Large intestine (tissue), 3 donors: ENCODE measurements around the gene LBP. TPM values are rescaled to one million over a fixed set of nuclear protein-coding genes. Genes with fewer than 3 reads are reported as not detected.
"Not testable (repeated sequence)": the region's sequence is repeated elsewhere in the genome, so short reads cannot be mapped to it uniquely, and the experiment has no call there.

Experiments
- DNase-seq, 2 donors: peaks; one replicate each; pipeline versions ENCODE4 v3.0.0 to v3.0.0-alpha.2; 2013
- H3K27ac ChIP-seq: one replicate; pipeline ENCODE4 v1.5.1; 2013; ENCODE audit warnings: low read length
- H3K27me3 ChIP-seq: 2 replicates; pipeline ENCODE4 v1.6.1; 2013; ENCODE audit warnings: low read length; ENCODE audit not compliant: control insufficient read depth, insufficient read depth
- H3K36me3 ChIP-seq: 2 replicates; pipeline ENCODE4 v1.6.1; 2013; ENCODE audit warnings: low read length; ENCODE audit not compliant: control insufficient read depth, insufficient read depth
- H3K4me1 ChIP-seq: one replicate; pipeline ENCODE4 v1.6.1; 2013; ENCODE audit warnings: low read length; ENCODE audit not compliant: control insufficient read depth, insufficient read depth
- H3K4me3 ChIP-seq: one replicate; pipeline ENCODE4 v1.5.1; 2013; ENCODE audit warnings: low read length
- H3K9me3 ChIP-seq: one replicate; pipeline ENCODE4 v1.6.1; 2013; ENCODE audit warnings: mild to moderate bottlenecking, low read depth, low read length, moderate library complexity; ENCODE audit not compliant: control insufficient read depth
- WGBS: methylation state at CpG from one replicate; pipeline ENCODE4 v1.1.5; 2013; ENCODE audit warnings: low lambda C conversion rate; ENCODE audit not compliant: insufficient coverage; 5-methylcytosine and 5-hydroxymethylcytosine counted together
- polyA plus RNA-seq: library from polyadenylated mRNA; unstranded; fragments of 120-200 nt; gene quantifications from one replicate; pipeline ENCODE4 v1.2.1, GENCODE V29; 2013

Gene LBP
- polyA plus RNA-seq, 1 donor, result 0.03 TPM

DNA sequence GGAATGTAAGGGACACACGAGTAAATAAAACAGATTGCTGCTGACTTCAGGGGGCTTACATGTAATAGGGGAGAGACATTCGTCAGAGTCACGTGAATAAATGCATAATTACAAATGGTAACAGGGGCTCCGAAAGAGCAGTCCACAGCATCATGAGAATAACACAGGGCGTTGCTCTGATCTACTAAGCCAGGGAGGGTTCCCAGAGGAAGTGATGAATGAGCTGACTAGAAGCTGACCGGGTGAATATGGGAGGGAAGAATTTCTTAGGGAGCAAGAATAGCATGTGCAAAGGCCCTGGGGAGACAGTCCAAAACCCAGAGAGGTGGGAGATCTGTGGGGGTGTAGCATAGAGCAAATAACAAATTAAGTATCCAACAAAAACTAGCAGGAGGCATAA, 39.9 kb upstream of the LBP start:
- 90% methylated on average over 2 of the region's 6 CpGs for WGBS
- Histone ChIP-seq H3K27me3 (peaks cover 16% of the 10 kb centered on the region), H3K9me3 (no peaks in the 10 kb centered on the region), H3K4me3 (no peak overlapping the region), H3K4me1 (no peaks in the 10 kb centered on the region), H3K36me3 (no peaks in the 10 kb centered on the region), H3K27ac (no peak overlapping the region)
- DNase-seq, result no peak

DNA sequence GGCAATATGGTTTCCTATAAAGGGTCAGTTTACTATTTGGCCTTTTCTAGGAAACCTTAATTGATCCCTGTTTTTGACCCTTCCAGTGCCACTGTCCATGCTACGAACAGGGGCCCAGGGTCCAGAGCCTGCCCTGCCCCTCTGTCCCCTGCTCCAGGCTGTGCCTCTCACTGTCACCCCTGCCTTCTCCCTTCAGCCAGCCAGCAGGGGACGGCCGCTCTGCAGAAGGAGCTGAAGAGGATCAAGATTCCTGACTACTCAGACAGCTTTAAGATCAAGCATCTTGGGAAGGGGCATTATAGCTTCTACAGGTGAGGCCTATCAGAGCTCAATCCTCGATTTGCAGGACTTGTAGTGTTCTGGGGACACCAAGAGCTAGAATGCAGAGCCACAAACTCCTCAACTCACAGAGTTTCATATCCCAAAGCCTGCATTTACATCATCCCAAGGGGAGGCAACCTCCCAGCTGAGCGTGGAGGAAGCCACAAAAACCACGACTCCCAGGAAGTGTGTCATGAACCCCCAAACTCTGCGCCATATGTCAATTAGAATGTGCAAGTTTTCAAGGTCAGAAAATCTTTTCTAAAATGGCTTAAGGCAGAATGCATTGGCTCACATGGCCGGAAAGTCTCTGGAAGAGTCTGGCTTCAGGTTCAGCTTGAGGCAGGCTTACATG, 38.8 kb upstream of the LBP start:
- Histone ChIP-seq H3K27ac (no peak overlapping the region), H3K36me3 (no peaks in the 10 kb centered on the region), H3K4me1 (no peaks in the 10 kb centered on the region), H3K4me3 (no peak overlapping the region), H3K27me3 (peaks cover 16% of the 10 kb centered on the region), H3K9me3 (no peaks in the 10 kb centered on the region)
- 100% methylated on average over 1 of the region's 8 CpGs for WGBS
- no peak for DNase-seq

DNA sequence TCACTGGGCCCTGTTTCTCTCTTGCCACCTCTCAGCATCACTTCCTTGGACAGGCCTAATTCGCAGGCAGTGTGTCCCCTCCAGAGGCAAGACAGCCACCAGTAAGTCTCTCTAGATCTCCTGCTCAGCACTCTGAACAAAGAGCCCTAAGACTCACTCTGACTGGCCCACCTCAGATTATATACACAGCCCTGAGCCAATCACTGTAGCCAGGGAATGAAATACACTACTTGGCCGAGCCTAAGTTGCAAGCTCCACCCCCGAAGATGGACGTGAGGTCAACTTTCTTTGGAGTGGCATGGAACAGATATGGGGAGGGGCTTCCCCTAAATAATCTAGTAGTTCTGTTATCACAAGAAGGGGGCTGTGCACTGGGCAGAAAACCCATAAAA, 38.2 kb upstream of the LBP start:
- no CpG with 5 or more reads among the region's 4 CpGs for WGBS
- H3K4me1 ChIP-seq, result no peaks in the 10 kb centered on the region
- no peak for DNase-seq
- no peaks in the 10 kb centered on the region for H3K9me3 ChIP-seq
- H3K4me3 ChIP-seq, result no peak overlapping the region
- peaks cover 13% of the 10 kb centered on the region for H3K27me3 ChIP-seq
- no peak overlapping the region for H3K27ac ChIP-seq
- no peaks in the 10 kb centered on the region for H3K36me3 ChIP-seq

DNA sequence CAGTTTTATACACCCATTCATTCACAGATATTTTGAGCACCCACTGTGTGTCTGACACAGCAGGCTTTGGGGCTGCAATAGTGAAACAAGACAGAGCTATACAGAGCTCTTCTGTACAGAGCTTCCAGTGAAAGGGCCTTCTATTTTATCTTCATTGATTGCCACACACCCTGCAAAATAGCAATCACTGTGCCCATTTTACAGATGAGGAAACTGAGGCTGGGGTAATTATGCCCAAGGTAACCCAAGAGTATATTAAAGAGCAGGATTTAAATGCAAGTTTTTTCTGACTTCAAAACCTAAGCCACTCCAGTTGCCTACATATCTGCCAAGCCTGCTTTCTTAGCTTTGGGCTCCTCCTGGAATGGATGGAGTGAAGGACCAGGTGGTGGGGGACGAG, 37.8 kb upstream of the LBP start:
- Histone ChIP-seq H3K36me3 (no peaks in the 10 kb centered on the region), H3K27ac (no peak overlapping the region), H3K4me3 (no peak overlapping the region), H3K27me3 (peaks cover 13% of the 10 kb centered on the region), H3K9me3 (no peaks in the 10 kb centered on the region), H3K4me1 (no peaks in the 10 kb centered on the region)
- no CpG with 5 or more reads among the region's 1 CpG for WGBS
- DNase-seq, result no peak

DNA sequence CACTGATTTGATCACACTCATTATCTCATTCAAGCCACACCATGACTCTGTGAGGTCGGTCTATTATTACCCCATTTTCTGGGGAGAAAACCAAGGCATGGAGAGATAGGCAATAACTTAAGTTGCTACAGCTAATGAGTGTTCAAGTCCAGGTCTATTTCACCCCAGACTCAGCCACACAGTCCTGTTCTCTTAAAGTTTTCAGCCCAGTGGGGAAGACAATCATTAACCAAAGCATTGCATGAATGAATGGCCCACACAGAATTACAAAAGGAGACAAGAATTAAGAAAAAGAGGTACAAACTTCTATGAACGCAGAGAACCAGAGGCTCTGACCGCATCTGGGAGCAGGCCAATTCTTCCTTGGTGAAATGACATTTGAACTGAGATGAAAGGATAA, 35.2 kb upstream of the LBP start:
- H3K27me3 ChIP-seq, result peaks cover 4% of the 10 kb centered on the region
- DNase-seq, result no peak
- H3K9me3 ChIP-seq, result no peaks in the 10 kb centered on the region
- no peak overlapping the region for H3K27ac ChIP-seq
- H3K4me3 ChIP-seq, result no peak overlapping the region
- H3K36me3 ChIP-seq, result no peaks in the 10 kb centered on the region
- no peaks in the 10 kb centered on the region for H3K4me1 ChIP-seq
- WGBS, result 83% methylated on average over 1 of the region's 3 CpGs

DNA sequence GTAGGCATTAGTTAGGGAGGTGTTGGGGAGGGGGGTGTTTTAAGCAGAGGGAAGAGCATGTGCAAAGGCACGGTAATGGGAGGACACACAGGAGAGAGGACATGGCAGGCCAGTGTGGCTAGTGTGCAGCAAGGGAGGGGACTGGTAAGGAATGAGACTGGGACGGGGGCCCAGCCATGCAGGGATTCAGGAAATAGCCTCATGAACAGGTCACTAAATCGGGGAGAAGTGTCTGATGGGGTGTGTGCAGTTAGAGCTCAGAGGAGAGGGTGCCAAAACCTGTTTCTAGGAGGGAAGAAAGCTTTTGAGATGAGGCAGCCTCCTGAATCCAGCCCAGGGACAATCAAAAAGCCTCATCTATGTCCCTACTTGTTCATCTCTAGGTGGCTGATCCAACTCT, 34.8 kb upstream of the LBP start:
- Histone ChIP-seq H3K4me1 (no peaks in the 10 kb centered on the region), H3K27me3 (peaks cover under 1% of the 10 kb centered on the region), H3K4me3 (no peak overlapping the region), H3K36me3 (no peaks in the 10 kb centered on the region), H3K27ac (no peak overlapping the region), H3K9me3 (no peaks in the 10 kb centered on the region)
- DNase-seq, result no peak
- WGBS, result no CpG with 5 or more reads among the region's 3 CpGs

DNA sequence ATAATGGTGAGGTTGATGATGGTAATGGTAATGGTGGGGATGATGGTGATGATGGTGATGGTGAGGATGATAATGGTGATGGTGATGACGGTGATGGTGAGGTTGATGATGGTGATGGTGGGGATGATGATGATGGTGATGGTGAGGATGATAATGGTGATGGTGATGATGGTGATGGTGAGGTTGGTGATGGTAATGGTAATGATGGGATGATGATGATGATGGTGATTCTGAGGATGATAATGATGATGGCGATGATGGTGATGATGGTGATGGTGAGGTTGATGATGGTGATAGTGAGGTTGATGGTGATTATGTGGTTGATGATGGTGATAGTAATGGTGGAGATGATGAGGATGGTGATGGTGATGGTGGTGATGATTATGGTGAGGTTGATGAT, 32.6 kb upstream of the LBP start:
- DNase-seq, result no peak
- WGBS, result 90% methylated on average over 2 of the region's 2 CpGs
- Histone ChIP-seq H3K9me3 (no peaks in the 10 kb centered on the region), H3K36me3 (no peaks in the 10 kb centered on the region), H3K27ac (no peak overlapping the region), H3K27me3 (no peaks in the 10 kb centered on the region), H3K4me1 (no peaks in the 10 kb centered on the region), H3K4me3 (no peak overlapping the region)

DNA sequence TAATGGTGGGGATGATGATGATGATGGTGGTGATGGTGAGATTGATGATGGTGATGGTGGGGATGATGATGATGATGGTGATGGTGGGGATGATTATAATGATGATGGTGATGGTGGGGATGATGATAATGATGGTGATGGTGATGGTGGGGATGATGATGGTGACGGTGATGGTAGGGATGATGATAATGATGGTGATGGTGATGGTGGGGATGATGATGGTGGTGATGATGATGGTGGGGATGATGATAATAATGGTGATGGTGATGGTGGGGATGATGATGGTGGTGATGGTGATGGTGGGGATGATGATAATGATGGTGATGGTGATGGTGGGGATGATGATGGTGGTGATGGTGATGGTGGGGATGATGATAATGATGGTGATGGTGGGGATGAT, 31.9 kb upstream of the LBP start:
- H3K27ac ChIP-seq, H3K4me3 ChIP-seq, H3K36me3 ChIP-seq, H3K27me3 ChIP-seq, H3K9me3 ChIP-seq, DNase-seq, H3K4me1 ChIP-seq: not testable (repeated sequence)
- WGBS, result 100% methylated on average over 1 of the region's 1 CpG

DNA sequence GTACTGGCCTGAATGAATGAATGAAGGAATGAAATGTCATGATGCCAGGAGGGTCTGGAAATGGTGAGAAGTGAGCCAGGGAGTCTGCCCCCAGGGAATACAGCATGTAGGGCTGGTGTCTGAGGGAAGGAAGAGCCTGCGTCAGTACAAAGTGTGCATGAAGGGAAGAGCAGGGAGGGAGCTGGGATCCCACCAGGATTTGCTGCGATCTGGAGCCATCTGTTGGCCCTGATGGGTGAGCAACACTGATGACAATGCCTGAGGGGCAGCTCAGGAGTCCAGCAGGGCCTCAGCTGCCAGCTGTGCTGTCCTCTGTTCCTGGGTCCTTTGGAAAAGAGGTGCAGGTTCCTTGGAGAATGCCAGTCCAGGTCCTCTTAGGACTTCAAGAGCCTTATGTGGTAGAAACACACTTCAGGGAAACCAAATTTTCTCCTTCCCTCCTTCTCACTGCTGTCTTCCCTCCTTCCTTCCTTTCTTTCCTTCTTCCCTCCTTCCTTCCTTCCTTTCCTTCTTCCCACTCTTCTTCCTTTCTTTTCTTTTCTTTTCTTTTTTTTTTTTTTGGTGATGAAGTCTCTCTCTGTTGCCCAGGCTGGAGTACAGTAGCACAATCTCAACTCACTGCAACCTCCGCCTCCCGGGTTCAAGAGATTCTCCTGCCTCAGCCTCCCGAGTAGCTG, 30.9 kb upstream of the LBP start:
- no peaks in the 10 kb centered on the region for H3K36me3 ChIP-seq
- DNase-seq, result no peak
- H3K4me1 ChIP-seq, result no peaks in the 10 kb centered on the region
- no peaks in the 10 kb centered on the region for H3K9me3 ChIP-seq
- no peak overlapping the region for H3K27ac ChIP-seq
- H3K27me3 ChIP-seq, result no peaks in the 10 kb centered on the region
- H3K4me3 ChIP-seq, result no peak overlapping the region
- WGBS, result no CpG with 5 or more reads among the region's 5 CpGs

DNA sequence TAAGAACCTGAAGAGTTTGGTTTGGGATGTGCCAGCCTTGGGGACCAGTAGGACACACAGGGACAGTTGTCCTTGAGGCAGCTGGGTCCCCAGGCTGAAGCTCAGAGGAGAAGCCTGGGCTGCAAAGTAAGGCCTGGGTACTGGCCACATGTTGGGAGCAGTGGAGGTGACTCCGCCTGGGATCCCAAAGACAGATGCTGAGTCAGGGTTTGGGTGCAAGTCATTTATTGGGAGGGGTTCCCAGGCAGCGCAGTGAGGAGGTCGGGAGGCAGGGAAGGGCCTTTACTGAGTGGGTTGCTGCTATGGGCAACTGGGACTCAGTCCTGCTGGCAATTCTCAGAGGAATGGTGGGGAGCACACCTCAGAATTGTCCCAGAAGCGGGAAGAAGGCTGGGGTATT, 29.9 kb upstream of the LBP start:
- no peaks in the 10 kb centered on the region for H3K4me1 ChIP-seq
- DNase-seq, result no peak
- H3K9me3 ChIP-seq, result no peaks in the 10 kb centered on the region
- H3K27ac ChIP-seq, result no peak overlapping the region
- no peaks in the 10 kb centered on the region for H3K27me3 ChIP-seq
- H3K36me3 ChIP-seq, result no peaks in the 10 kb centered on the region
- WGBS, result no CpG with 5 or more reads among the region's 4 CpGs
- H3K4me3 ChIP-seq, result no peak overlapping the region

DNA sequence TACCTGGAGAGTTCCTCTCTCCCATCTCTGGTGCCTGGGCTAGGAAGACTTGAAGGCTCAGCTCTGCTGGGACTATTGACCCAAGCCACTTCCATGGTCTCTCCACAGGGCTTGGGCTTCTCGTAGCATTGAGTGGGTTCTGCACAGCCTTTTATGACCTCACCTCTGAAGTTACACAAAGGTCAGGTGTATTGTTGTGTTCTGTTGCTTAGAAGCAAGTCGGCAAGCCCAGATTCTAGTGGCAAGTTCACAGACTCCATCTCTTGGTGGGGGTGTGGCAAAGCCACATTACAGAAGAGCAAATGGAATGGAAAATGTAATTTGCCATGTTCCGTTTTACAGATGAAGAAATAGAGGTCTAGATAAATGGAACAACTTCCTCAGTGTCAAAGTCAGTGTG, 28.9 kb upstream of the LBP start:
- Histone ChIP-seq H3K27me3 (no peaks in the 10 kb centered on the region), H3K27ac (no peak overlapping the region), H3K4me3 (no peak overlapping the region), H3K36me3 (no peaks in the 10 kb centered on the region), H3K4me1 (no peaks in the 10 kb centered on the region), H3K9me3 (no peaks in the 10 kb centered on the region)
- DNase-seq, result no peak
- WGBS, result no CpG with 5 or more reads among the region's 3 CpGs
